AG09319 (cell line): ENCODE data around the gene SLITRK2.

Source experiments
- DNase-seq: peaks from one replicate; pipeline ENCODE4 v3.0.0-alpha.2; 2010; ENCODE audit warnings: low read depth; ENCODE audit errors: extremely low read depth
- TF ChIP-seq, protein P1 (sequence below): IDR thresholded peaks from 2 replicates; pipeline ENCODE4 v1.5.1; 2011; ENCODE audit warnings: low read depth, mild to moderate bottlenecking, inconsistent platforms, low read length, moderate library complexity

SLITRK2 gene

DNA sequence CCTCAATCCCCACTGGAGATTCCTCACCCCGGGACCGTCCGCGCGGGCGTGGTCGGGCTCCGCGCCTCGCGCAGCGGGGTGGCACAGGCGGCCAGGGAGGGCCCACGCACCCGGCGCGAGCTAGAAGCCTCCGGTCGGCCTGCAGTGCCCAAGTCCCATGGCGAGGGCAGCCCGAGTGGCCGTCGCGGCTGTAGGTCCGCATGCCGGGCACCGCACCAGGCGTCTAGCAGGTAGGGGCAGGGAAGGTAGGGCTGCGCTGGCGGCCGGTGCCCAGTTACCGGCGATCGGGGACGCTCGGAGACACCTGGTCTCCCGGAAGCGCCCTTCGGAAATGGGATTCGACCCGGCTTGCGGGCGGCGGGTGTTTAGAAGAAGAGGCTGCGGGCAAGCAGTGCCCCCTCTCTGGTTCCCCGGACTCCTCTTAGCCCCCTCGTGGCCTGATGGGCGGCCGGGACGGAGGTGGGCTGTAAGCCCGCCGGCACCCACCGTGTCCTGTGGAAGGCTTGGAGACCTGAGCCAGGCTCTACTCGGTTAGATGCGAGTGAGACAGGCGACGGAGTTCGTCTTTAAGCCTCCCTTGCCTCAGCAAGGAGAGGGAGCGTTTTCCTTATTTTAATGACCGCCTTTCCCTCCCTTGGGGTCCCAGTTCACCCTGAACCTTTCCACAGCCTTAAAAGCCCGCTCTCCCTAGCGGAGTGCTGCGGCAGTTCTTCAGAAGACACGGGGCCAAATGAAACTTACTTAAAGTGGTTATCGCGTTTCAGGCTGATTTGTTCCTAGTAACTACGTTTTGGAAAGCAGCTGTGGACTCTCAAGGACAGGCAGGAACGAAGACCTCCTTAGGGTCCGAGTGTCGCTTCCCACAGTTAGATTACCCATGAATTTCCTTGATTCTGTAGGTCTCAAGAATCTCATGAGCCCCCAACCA lies 821 bp downstream of the SLITRK2 start:
- DNase-seq = no peak
- TF ChIP-seq, protein P1, sequence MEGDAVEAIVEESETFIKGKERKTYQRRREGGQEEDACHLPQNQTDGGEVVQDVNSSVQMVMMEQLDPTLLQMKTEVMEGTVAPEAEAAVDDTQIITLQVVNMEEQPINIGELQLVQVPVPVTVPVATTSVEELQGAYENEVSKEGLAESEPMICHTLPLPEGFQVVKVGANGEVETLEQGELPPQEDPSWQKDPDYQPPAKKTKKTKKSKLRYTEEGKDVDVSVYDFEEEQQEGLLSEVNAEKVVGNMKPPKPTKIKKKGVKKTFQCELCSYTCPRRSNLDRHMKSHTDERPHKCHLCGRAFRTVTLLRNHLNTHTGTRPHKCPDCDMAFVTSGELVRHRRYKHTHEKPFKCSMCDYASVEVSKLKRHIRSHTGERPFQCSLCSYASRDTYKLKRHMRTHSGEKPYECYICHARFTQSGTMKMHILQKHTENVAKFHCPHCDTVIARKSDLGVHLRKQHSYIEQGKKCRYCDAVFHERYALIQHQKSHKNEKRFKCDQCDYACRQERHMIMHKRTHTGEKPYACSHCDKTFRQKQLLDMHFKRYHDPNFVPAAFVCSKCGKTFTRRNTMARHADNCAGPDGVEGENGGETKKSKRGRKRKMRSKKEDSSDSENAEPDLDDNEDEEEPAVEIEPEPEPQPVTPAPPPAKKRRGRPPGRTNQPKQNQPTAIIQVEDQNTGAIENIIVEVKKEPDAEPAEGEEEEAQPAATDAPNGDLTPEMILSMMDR = no peak

DNA sequence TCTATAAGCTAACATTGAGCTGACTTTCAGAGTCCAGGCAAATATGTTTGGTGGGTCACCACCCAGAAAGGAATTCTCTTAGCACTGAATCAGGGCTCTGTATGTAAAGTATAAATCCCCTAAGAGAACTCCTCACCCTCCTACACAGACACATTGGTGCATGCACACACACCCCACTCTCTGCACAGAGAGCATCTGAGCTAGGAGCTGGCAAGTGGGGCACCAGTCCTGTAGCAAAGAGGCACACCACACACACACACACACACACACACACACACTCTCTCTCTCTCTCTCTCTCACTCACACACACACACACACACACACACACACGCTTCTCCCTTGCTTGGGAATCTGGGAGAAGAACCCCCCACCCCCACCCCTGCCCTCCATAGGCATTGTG lies 3.2 kb downstream of the SLITRK2 start:
- TF ChIP-seq, protein P1 = no peak
- no peak for DNase-seq

DNA sequence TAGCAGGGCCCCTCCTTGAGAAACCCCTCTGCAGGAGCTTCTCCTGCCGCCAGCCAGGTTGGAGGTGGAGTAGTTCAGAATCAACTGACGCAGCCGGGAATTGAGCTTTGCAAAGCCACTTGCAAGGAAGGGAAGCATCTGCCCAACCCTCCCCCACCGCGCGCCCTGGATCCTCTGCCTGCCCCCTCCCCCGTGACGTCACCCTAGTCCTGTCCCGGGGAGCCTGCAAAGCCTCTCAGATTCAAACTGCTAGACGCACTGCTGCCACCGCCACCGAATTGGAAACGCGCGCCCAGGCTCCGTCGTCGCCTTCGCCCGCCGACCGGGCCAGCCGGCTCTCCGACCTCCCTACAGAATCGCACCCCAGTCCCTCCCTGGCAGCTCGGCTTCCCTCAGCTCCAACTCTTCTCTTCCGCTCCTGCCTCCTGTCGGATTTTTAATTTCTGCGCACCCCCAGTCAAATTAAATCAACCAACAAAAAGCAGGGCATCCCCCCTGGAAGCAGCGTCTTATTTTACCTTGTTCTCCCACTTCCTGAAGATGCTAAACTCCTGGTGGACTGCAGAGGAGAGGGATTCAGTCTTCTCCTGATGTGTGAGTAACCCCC lies 3.8 kb downstream of the SLITRK2 start:
- TF ChIP-seq, protein P1 = no peak
- DNase-seq = no peak

DNA sequence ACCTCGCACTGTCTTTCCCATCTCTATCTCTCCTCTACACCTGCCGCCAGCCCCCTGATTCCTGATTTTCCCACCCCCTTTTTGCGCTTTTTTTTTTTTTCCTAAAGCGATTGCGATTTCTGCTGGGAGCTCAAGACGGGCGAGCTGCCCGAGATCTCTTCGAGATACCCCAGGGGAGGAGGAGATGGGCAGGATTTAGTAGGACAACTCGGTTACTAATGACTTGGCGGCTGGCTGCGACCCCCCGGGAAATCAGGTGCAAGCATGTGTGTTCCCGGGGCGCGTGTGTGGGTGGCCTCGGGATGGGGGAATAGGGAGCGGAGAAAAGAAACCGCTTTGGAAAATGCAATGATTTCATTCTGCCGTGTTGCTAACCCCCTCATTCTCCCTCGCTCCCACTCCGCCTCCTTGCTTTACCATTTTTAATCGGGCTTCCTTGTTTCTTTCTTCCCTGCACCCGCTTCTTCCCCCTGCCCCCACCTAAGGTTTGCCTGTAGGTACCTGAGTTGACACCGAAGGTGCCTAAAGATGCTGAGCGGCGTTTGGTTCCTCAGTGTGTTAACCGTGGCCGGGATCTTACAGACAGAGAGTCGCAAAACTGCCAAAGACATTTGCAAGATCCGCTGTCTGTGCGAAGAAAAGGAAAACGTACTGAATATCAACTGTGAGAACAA lies 4.4 kb downstream of the SLITRK2 start:
- no peak for DNase-seq
- TF ChIP-seq, protein P1 = no peak

DNA sequence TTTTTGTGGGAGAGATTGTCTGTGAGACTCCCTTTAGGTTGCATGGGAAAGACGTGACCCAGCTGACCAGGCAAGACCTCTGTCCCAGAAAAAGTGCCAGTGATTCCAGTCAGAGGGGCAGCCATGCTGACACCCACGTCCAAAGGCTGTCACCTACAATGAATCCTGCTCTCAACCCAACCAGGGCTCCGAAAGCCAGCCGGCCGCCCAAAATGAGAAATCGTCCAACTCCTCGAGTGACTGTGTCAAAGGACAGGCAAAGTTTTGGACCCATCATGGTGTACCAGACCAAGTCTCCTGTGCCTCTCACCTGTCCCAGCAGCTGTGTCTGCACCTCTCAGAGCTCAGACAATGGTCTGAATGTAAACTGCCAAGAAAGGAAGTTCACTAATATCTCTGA lies 5.5 kb downstream of the SLITRK2 start:
- TF ChIP-seq, protein P1 = no peak
- no peak for DNase-seq

DNA sequence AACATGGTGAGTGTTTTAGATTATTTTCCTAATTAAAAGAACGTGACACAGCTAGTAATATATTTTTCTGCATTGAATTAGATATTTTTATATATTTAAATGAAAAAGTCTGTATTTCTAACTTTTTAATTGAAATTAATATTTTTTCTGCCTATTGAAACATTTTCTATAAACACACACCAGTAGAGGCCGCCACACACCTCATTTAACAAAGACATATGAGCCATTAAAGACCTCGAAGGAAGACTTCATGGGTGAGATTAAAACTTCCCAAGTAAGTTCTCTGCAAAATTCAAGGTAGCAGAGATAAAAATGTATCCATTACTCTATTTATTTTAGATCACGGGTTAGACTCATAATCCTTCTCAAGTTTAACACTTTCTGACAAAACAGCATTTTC lies 8.3 kb downstream of the SLITRK2 start:
- TF ChIP-seq, protein P1 = no peak; the same call in 1 of the 2 replicates
- no peak for DNase-seq

DNA sequence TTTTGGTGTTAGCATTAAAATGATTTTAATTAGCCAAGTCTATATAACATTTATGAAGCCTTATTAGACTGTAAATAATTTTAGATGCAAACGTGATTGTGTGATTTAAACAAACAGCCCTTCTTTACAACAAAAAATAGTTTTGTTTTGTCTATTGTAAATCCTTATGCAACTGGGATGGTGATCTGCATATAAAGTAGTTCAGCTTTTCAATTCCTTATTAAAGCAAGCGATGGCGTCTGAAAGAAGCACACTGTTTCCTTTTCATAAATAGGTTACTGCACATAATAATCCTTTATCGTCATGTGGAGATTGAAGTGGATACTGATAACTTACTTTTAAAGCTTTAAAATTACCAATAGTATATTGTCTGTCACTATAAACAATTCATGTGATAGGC lies 8.8 kb downstream of the SLITRK2 start:
- TF ChIP-seq, protein P1 = no peak
- no peak for DNase-seq
